HepG2 (cell line): Measurements from ENCODE around the gene ONECUT1. TPM values are rescaled to one million over a fixed set of nuclear protein-coding genes. Genes with fewer than 3 reads are reported as not detected.
A peak's percentile ranks its signal among the peaks of the same experiment; 100 is the strongest.

ENCODE experiments used
- HMGXB4 ChIP-seq, 2 experiments: sonication (generic) in 1 of 2; formaldehyde crosslinking in 1 of 2; IDR thresholded peaks; 2 replicates each; pipeline versions ENCODE4 v1.4.0 to v1.6.1; 2018 to 2020; ENCODE audit warnings: missing genetic modification reagents in 2 of 2, borderline replicate concordance in 1 of 2, low read depth in 1 of 2, mild to moderate bottlenecking in 1 of 2, missing biosample characterization in 1 of 2
- KMT2B ChIP-seq: IDR thresholded peaks from 2 replicates; pipeline ENCODE4 v1.6.1; 2016; ENCODE audit warnings: missing genetic modification reagents, missing compliant biosample characterization
- NFKB2 ChIP-seq: sonication (generic); formaldehyde crosslinking; IDR thresholded peaks from 2 replicates; pipeline ENCODE4 v1.4.0; 2020; ENCODE audit warnings: missing genetic modification reagents, borderline replicate concordance
- NR1H2 ChIP-seq: sonication (generic); formaldehyde crosslinking; IDR thresholded peaks from 2 replicates; pipeline ENCODE4 v1.8.1; 2022; ENCODE audit warnings: low read depth, missing genetic modification reagents, borderline replicate concordance
- SP5 ChIP-seq: IDR thresholded peaks from 2 replicates; pipeline ENCODE4 v1.6.1; 2016; ENCODE audit warnings: low read depth, borderline replicate concordance
- SYNCRIP ChIP-seq: fragments of 200-400 bp; formaldehyde crosslinking; IDR thresholded peaks from 2 replicates; pipeline ENCODE4 v1.6.1; 2018; ENCODE audit warnings: mild to moderate bottlenecking, low read depth, low read length; ENCODE audit not compliant: insufficient read depth
- TGIF2 ChIP-seq: IDR thresholded peaks from 2 replicates; pipeline ENCODE4 v1.6.1; 2016; ENCODE audit warnings: control low read depth, missing compliant biosample characterization
- ZFP36 ChIP-seq: fragments of 150-350 bp; IDR thresholded peaks from 2 replicates; pipeline ENCODE4 v1.6.1; 2018; ENCODE audit warnings: borderline replicate concordance, low read length, low read depth; ENCODE audit not compliant: partially characterized antibody
- ZNF318 ChIP-seq: sonication (generic); formaldehyde crosslinking; IDR thresholded peaks from 2 replicates; pipeline ENCODE4 v1.4.0; 2020; ENCODE audit warnings: mild to moderate bottlenecking, missing genetic modification reagents
- ZNF33B ChIP-seq: sonication (generic); formaldehyde crosslinking; IDR thresholded peaks from 2 replicates; pipeline ENCODE4 v1.5.1; 2020; ENCODE audit warnings: mild to moderate bottlenecking, missing genetic modification reagents
- ZNF354B ChIP-seq: sonication (generic); formaldehyde crosslinking; IDR thresholded peaks from 2 replicates; pipeline ENCODE4 v1.8.0; 2022; ENCODE audit warnings: mild to moderate bottlenecking, missing genetic modification reagents
- ZNF577 ChIP-seq: sonication (generic); formaldehyde crosslinking; IDR thresholded peaks from 2 replicates; pipeline ENCODE4 v1.4.0; 2020; ENCODE audit warnings: mild to moderate bottlenecking, low read depth, missing genetic modification reagents, borderline replicate concordance
- polyA plus RNA-seq, 8 experiments: library from polyadenylated mRNA; depleted of rRNA in 3 of 8; stranded (reverse) in 7 of 8; unstranded in 1 of 8; fragments of >200 nt; fragmentation: Illumina TruSeq in 4 of 8; extraction: Trizol in 4 of 8; gene quantifications; 2 replicates each; pipeline versions ENCODE4 v1.2.1 to v1.2.3, GENCODE V29; 2011 to 2016; ENCODE audit warnings: low read depth in 4 of 8, missing spikeins in 1 of 8, mixed read lengths in 1 of 8; ENCODE audit not compliant: insufficient read depth in 1 of 8
- total RNA-seq, 5 experiments: library from RNA; depleted of rRNA; stranded (reverse); fragments of >200 nt; fragmentation: Illumina TruSeq; extraction: Trizol; gene quantifications; 2 replicates each; pipeline ENCODE4 v1.2.3, GENCODE V29; 2016; ENCODE audit warnings: low read depth in 1 of 5
- TF ChIP-seq, protein P1 (sequence below): sonication (generic); formaldehyde crosslinking; IDR thresholded peaks from 2 replicates; pipeline ENCODE4 v1.4.0; 2020; ENCODE audit warnings: missing genetic modification reagents
- TF ChIP-seq, protein P2 (sequence below): sonication (generic); formaldehyde crosslinking; IDR thresholded peaks from 2 replicates; pipeline ENCODE4 v1.8.0; 2022; ENCODE audit warnings: missing genetic modification reagents, mild to moderate bottlenecking, moderate library complexity, borderline replicate concordance

Gene ONECUT1
- total and polyA plus RNA-seq, 2 of the 13 experiments (the other 11 are each of a cell fraction or from before 2014, with no cell fraction given) = 3.5 to 9.1 TPM

GRCh38 chr15:52709187-52709981 lies 80.8 kb downstream of the ONECUT1 start (continued):
- TF ChIP-seq NFKB2 (CRISPR knock-in tag) (no peak), NR1H2 (CRISPR knock-in tag) (no peak), HMGXB4 (CRISPR knock-in tag; IDR thresholded peaks at IDR 0.05; ENCODE audit: borderline replicate concordance in 1 of 2, low read depth in 1 of 2) (no peak), ZNF354B (CRISPR knock-in tag) (no peak), SYNCRIP (no peak), ZNF318 (no peak), ZNF577 (CRISPR knock-in tag) (no peak), TGIF2 (CRISPR knock-in tag) (no peak), ZNF33B (CRISPR knock-in tag) (no peak), ZFP36 (no peak), SP5 (CRISPR knock-in tag) (0 out of 2 replicates have a peak, but pooled peaks have one; percentile 46), KMT2B (peak; percentile 68; the same call in 1 of the 2 replicates)
- TF ChIP-seq, protein P1, sequence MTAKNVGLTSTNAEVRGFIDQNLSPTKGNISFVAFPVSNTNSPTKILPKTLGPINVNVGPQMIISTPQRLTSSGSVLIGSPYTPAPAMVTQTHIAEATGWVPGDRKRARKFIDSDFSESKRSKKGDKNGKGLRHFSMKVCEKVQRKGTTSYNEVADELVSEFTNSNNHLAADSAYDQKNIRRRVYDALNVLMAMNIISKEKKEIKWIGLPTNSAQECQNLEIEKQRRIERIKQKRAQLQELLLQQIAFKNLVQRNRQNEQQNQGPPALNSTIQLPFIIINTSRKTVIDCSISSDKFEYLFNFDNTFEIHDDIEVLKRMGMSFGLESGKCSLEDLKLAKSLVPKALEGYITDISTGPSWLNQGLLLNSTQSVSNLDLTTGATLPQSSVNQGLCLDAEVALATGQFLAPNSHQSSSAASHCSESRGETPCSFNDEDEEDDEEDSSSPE (CRISPR knock-in tag) = no peak
- TF ChIP-seq, protein P2, sequence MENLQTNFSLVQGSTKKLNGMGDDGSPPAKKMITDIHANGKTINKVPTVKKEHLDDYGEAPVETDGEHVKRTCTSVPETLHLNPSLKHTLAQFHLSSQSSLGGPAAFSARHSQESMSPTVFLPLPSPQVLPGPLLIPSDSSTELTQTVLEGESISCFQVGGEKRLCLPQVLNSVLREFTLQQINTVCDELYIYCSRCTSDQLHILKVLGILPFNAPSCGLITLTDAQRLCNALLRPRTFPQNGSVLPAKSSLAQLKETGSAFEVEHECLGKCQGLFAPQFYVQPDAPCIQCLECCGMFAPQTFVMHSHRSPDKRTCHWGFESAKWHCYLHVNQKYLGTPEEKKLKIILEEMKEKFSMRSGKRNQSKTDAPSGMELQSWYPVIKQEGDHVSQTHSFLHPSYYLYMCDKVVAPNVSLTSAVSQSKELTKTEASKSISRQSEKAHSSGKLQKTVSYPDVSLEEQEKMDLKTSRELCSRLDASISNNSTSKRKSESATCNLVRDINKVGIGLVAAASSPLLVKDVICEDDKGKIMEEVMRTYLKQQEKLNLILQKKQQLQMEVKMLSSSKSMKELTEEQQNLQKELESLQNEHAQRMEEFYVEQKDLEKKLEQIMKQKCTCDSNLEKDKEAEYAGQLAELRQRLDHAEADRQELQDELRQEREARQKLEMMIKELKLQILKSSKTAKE = no peak
